Measurements from ENCODE around the gene ALKBH4.
"Not testable (repeated sequence)": the region's sequence is repeated elsewhere in the genome, so short reads cannot be mapped to it uniquely, and the experiment has no call there.

Gene ALKBH4

DNA sequence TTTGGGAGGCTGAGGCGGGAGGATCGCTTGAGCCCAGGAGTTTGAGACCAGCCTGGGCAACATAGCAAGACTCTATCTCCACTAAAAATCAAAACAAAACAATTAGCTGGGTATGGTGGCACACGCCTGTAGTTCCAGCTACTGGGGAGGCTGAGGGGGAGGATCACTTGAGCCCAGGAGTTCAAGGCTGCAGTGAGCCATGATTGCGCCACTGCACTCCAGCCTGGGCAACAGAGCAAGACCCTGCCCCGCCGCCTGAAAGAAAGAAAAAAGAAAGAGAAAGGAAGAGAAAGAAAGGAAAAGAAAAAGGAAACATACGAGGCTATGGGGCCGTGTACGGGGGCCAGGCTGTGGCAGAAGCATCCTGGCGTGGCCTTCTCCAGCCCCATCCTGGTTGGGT, 9.7 kb downstream of the ALKBH4 start:
- not testable (repeated sequence) for DNase-seq

GRCh38 chr7:102454468-102454867, 10.2 kb downstream of the ALKBH4 start:
- DNase-seq = no peak

- DNase-seq = no peak
These were observed 11.3 kb downstream of the ALKBH4 start for GRCh38 chr7:102453319-102453718.

DNA sequence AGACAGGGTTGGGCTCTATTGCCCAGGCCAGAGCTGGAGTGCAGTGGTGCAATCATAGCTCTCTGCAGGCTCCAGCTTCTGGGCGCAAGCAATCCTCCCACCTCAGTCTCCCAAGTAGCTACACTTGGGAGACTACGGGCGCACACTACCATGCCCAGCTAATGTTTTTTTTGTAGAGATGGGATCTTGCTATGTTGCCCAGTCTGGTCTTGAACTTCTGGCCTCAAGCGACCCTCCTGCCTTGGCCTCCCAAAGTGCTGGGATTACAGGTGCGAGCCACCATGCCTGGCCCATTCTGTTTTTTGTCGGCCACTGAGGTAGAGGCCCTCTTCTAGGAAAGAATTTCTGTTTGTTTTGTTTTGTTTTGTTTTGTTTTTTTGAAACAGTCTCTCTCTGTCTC, 12.2 kb downstream of the ALKBH4 start:
- DNase-seq = no peak

- DNase-seq = no peak
These were observed 13.2 kb downstream of the ALKBH4 start for GRCh38 chr7:102451371-102452054.

GRCh38 chr7:102450242-102450641, 14.4 kb downstream of the ALKBH4 start:
- DNase-seq = no peak

DNA sequence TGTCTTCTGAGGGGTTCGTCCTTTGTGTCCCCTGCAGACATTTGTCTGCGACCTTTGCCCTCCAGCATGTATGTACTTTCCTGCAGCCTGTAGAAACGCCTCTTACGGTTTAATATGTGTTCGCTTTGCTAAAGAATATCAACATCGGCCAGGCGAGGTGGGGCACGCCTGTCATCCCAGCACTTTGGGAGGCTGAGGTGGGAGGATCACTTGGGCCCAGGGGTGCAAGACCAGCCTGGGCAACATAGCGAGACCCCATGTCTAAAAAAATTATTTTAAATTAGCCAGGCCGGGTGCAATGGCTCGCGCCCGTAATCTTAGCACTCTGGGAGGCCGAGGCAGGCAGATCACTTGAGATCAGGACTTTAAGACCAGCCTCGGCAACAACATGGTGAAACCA, 15.5 kb downstream of the ALKBH4 start:
- DNase-seq = no peak

- no peak for DNase-seq
These were observed 17.4 kb downstream of the ALKBH4 start for GRCh38 chr7:102447311-102447710.

- no peak for DNase-seq
These were observed 18.1 kb downstream of the ALKBH4 start for GRCh38 chr7:102446387-102447156.

DNA sequence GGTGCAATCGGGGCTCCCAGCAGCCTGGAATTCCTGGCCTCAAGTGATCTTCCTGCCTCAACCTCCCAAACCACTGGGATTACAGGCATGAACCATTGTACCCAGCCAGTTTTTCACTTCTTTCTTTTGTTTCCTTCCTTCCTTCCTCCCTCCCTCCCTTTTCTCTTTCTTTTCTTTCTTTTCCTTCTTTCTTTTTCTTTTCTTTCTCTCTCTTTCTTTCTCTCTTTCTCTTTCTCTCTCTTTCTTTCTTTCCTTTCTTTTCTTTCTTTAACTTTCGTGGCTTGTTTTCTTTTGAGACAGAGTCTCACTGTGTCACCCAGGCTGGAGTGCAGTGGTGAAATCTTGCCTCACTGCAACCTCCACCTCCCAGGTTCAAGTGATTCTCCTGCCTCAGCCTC, 19.0 kb downstream of the ALKBH4 start:
- no peak for DNase-seq

DNA sequence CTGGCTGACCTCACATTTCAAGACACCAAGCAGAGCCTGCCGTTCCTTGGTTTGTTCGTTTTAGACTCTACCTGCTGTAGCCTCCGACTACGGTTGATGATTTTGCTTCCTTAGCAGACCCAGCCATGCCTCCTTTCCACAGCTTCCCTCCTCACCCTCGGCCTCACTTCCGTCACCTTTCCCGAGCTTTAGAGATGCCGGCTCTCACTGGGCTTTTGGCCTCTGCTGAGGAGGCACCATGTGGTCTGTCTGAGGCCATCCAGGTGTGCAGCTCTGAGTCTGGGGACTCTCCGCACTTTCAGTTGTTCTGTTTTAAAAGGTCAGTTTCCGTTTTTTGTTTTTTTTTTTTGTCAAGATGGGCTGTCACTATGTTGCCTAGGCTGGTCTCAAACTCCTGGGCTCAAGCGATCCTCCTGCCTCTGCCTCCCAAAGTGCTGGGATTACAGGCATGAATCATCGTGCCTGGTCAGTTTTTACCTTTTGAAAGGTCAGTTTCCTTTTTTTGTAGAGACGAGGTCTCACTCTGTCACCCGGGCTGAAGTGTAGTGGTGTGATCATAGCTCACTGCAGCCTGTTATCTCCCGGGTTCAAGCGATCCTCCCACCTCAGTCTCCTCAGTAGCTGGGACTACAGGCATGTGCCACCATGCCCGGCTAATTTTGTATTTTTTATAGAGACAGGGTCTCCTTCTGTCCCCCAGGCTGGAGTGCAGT, 19.5 kb downstream of the ALKBH4 start:
- no peak for DNase-seq

GRCh38 chr7:102439963-102440795, 24.5 kb downstream of the ALKBH4 start:
- no peak for DNase-seq

GRCh38 chr7:102436118-102436517, 28.5 kb downstream of the ALKBH4 start:
- DNase-seq = no peak

GRCh38 chr7:102434039-102434486, 30.6 kb downstream of the ALKBH4 start:
- DNase-seq = no peak

- peak; percentile 88 for DNase-seq
These were observed 31.2 kb downstream of the ALKBH4 start, which contains the start of gene ORAI2 for GRCh38 chr7:102433219-102434038. Gene ORAI2 (plus strand): TSS chr7:102433575. CDS start chr7:102438957, 5,382 bp downstream.

- peak; percentile 60 for DNase-seq
These were observed 32.0 kb downstream of the ALKBH4 start for GRCh38 chr7:102432442-102433218.

DNA sequence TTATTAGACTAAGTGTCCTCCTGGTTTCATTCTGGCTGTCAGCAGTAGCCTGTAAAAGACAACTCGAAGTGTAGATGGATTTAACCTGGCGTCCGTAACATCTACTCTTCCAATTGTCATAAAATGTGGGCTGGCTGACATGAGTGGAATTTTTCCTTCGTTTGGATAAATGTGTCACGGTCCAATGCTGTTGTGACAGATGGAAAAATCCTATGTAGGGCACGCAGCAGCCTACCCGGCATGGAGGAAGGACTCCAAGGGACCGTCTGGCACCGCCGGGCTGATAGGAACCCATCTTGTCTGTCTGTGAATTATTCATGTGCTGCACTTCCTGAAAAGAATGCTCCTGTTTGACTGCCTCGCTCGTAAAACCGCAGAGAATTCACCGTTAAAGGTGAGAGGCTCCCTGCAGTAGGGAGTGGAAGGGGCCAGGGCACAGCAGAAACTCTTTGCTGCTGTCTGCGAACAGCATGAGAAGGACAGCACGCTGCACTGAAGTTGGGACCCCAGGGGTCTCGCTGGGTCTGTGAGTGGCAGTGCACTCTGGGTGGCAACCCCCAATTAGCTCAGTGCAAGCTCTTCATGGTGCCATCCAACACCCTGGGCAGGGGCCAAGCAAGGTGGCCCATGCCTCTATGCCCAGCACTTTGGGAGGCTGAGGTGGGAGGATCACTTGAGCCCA, 32.9 kb downstream of the ALKBH4 start:
- DNase-seq = no peak

DNA sequence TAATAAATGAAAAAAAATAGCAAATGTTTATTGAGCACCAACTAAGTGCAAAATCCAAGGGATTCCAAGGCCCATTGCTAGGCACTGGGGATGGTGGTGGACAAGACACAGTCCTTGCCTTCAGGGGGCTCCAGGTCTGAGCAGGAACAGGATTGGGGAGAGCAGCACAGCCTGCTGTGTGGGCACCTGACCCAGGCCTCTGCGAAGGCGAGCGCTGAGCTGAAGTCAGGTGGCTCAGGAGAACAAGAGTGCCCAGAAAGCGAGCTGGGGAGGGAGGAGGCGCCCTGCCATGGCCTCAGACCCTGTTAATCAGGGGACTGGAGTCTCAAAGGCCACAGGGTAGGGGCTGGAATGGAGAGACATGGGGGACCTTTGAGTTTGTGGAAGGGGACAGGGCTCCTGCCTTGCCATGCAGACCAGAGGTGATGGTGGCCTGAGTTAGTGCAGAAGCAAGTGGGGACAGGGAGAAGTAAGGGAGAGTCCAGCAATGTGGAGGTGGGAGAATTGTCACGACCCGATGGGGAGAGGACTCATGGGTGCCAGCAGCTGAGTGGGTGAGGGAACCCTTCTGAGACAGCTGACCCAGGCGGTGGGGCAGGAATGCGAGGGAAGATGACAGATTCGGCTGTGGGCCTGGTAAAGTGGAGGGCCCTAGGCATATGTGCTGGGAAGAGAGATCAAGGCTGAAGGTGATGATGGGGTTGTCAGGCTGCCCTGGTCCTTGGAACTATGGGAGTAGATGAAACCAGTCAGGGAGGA, 35.3 kb downstream of the ALKBH4 start:
- no peak for DNase-seq

DNA sequence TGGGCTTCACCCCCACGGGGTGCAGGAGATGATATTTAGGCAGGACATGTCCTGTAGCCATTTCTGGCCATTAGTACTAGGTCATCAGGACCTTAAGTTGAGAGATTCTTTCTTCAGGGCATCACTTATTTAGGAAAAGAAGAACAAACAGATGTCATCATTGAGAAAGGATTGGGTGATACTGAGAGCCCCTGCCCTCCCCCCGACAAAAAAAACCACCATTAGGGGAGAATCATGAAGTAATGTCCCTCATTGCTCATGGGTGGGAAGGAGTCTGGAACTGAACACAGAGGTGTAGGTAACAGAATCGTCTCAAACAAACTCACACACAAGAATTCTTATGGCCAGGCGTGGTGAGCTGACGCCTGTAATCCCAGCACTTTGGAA, 37.7 kb downstream of the ALKBH4 start:
- no peak for DNase-seq
